Choroid plexus epithelial cell (primary cell): Measurements from ENCODE around the gene SMIM14.

Experiments used
- DNase-seq: peaks from one replicate; pipeline ENCODE4 v3.0.0-alpha.2; 2010; ENCODE audit warnings: low read depth
- H3K4me3 ChIP-seq: 2 replicates; pipeline ENCODE4 v1.5.1; 2011; ENCODE audit warnings: low read depth, mild to moderate bottlenecking, control low read depth, low read length, moderate library complexity
- TF ChIP-seq, protein P1 (sequence below): conservative IDR thresholded peaks from 2 replicates; pipeline ENCODE4 v1.5.1; 2011; ENCODE audit warnings: low read depth, mild to moderate bottlenecking, control low read depth, inconsistent platforms, low read length, moderate library complexity

SMIM14 gene

GRCh38 chr4:39641451-39641850 lies 2.8 kb upstream of the SMIM14 start:
- TF ChIP-seq, protein P1, sequence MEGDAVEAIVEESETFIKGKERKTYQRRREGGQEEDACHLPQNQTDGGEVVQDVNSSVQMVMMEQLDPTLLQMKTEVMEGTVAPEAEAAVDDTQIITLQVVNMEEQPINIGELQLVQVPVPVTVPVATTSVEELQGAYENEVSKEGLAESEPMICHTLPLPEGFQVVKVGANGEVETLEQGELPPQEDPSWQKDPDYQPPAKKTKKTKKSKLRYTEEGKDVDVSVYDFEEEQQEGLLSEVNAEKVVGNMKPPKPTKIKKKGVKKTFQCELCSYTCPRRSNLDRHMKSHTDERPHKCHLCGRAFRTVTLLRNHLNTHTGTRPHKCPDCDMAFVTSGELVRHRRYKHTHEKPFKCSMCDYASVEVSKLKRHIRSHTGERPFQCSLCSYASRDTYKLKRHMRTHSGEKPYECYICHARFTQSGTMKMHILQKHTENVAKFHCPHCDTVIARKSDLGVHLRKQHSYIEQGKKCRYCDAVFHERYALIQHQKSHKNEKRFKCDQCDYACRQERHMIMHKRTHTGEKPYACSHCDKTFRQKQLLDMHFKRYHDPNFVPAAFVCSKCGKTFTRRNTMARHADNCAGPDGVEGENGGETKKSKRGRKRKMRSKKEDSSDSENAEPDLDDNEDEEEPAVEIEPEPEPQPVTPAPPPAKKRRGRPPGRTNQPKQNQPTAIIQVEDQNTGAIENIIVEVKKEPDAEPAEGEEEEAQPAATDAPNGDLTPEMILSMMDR: no peak
- no peak for DNase-seq
- H3K4me3 ChIP-seq: no peak overlapping the region

DNA sequence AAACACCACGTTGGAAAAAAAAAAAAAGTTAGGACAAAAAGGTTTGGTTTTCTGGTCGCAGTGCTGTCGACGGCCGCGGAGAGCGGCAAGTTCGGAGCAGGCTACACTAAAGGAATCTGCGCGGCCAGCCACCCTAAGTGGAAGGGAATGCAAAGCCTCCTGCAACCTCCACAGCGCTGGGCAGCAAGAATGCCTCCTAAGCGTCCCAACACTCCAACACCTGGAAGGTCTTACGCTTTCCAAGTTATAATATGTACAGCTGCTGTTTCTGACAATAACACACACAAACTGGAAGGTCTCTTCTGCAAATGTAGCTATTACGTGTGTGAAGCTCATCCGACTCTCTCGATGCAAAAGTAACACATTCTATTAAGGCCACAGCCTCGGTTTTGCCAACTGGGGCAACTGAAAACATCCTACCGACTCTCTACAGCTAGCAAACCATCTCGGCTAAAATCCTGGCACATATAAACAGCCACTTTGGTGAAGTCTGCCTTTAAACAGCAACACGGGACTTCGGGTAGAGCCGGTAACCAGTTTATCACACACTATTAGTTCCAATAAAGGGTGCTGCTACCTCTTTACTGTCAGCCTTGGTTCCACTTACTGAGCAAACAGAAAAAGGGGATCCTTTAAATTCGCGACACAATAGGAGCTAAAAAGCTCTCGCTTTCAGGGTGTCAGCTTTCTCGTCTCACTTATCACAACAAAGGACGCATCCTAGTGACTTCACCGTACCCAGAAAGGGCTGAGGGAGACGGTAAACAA lies 895 bp downstream of the SMIM14 start:
- peak overlapping the region; percentile 96 for H3K4me3 ChIP-seq
- DNase-seq: peak; percentile 75
- TF ChIP-seq, protein P1: peak; percentile 4

- DNase-seq: no peak
- TF ChIP-seq, protein P1: no peak
- peak overlapping the region; percentile 96 for H3K4me3 ChIP-seq
Observed at GRCh38 chr4:39637221-39637585, 1.5 kb downstream of the SMIM14 start.

GRCh38 chr4:39636531-39637184 lies 2.0 kb downstream of the SMIM14 start:
- peak overlapping the region; percentile 96 for H3K4me3 ChIP-seq
- peak; percentile 58 for DNase-seq

GRCh38 chr4:39635023-39635422 lies 3.6 kb downstream of the SMIM14 start:
- DNase-seq: no peak

More at GRCh38 chr4:39636531-39637184, 2.0 kb downstream of the SMIM14 start:
- TF ChIP-seq, protein P1: no peak

DNA sequence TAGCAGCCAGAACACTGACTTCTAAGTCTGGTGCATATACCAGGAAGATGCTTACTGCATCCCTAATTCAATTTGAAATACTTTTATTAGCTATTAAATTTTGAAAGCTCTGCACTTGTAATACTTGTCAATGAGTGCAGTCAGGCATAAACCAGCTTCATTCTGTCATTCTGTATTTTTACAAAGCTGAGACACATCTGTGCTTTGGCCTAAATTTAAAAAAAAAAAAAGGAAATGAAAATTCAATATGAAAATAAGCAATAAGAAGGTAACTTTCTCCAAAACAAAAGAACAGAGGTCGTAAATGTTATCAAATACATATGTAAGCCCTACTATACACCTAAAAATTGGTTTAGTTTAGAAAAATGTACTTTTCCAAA lies 7.0 kb downstream of the SMIM14 start:
- no peak overlapping the region for H3K4me3 ChIP-seq
- DNase-seq: no peak
- TF ChIP-seq, protein P1: no peak

More at GRCh38 chr4:39635023-39635422, 3.6 kb downstream of the SMIM14 start:
- H3K4me3 ChIP-seq: no peak overlapping the region
- TF ChIP-seq, protein P1: no peak
